CD4-positive, alpha-beta memory T cell (primary cell): Measurements from ENCODE around the gene UQCC5. TPM values are rescaled to one million over a fixed set of nuclear protein-coding genes. Genes with fewer than 3 reads are reported as not detected.

Experiments used
- CTCF ChIA-PET: fragments of 350-600 bp; sonication (Branson Sonifier 250); formaldehyde crosslinking; loops from one replicate; lab custom pipeline; 2021; ENCODE audit warnings: inconsistent platforms; ENCODE audit not compliant: partially characterized antibody; lab: Charles Lee
- POLR2A ChIA-PET: fragments of 350-600 bp; sonication (Branson Sonifier 250); formaldehyde crosslinking; loops from one replicate; lab custom pipeline; 2021; ENCODE audit not compliant: partially characterized antibody; lab: Charles Lee
- DNase-seq, 5 donors: peaks; one replicate each; pipeline versions ENCODE4 v3.0.0 to v3.0.0-alpha.2; 2020 to 2022; ENCODE audit warnings: mixed read lengths in 1 of 5
- H3K27ac ChIP-seq: one replicate; pipeline ENCODE4 v1.7.0; 2013; ENCODE audit warnings: low read depth, low read length
- H3K27me3 ChIP-seq: 2 replicates; pipeline ENCODE4 v1.7.0; 2013; ENCODE audit warnings: mild to moderate bottlenecking, low read length, moderate library complexity; ENCODE audit not compliant: insufficient read depth
- H3K36me3 ChIP-seq: 2 replicates; pipeline ENCODE4 v1.7.0; 2013; ENCODE audit warnings: mild to moderate bottlenecking, low read length, moderate library complexity; ENCODE audit not compliant: insufficient read depth
- H3K4me1 ChIP-seq: 2 replicates; pipeline ENCODE4 v1.7.0; 2013; ENCODE audit warnings: mild to moderate bottlenecking, low read length, moderate library complexity; ENCODE audit not compliant: insufficient read depth
- H3K4me3 ChIP-seq, 2 donors: one replicate each; pipeline ENCODE4 v1.7.0; 2013; ENCODE audit warnings: low read length in 2 of 2, mild to moderate bottlenecking in 1 of 2
- H3K9me3 ChIP-seq, 2 donors: one replicate each; pipeline ENCODE4 v1.7.0; 2013; ENCODE audit warnings: low read length in 2 of 2, control low read depth in 1 of 2; ENCODE audit not compliant: control insufficient read depth in 1 of 2
- H3K27ac Mint-ChIP-seq, 7 donors: one replicate each; pipeline ENCODE4 v1.8.0; 2020 to 2021; ENCODE audit warnings: mixed read lengths in 7 of 7, mild to moderate bottlenecking in 6 of 7, inconsistent platforms in 3 of 7, moderate library complexity in 3 of 7
- H3K27me3 Mint-ChIP-seq, 2 donors: one replicate each; pipeline ENCODE4 v1.8.0; 2020 to 2021; ENCODE audit warnings: mixed read lengths in 2 of 2
- H3K36me3 Mint-ChIP-seq, 2 donors: one replicate each; pipeline ENCODE4 v1.8.0; 2020 to 2021; ENCODE audit warnings: mixed read lengths in 2 of 2, inconsistent platforms in 1 of 2, mild to moderate bottlenecking in 1 of 2
- H3K4me1 Mint-ChIP-seq, 4 donors: one replicate each; pipeline ENCODE4 v1.8.0; 2020 to 2021; ENCODE audit warnings: mixed read lengths in 4 of 4, mild to moderate bottlenecking in 1 of 4
- H3K4me3 Mint-ChIP-seq, 8 donors: one replicate each; pipeline ENCODE4 v1.8.0; 2020 to 2021; ENCODE audit warnings: mixed read lengths in 8 of 8, mild to moderate bottlenecking in 7 of 8, moderate library complexity in 6 of 8, inconsistent platforms in 3 of 8
- H3K9me3 Mint-ChIP-seq, 8 donors: one replicate each; pipeline ENCODE4 v1.8.0; 2020 to 2021; ENCODE audit warnings: mixed read lengths in 8 of 8, mild to moderate bottlenecking in 5 of 8, inconsistent platforms in 3 of 8, moderate library complexity in 1 of 8
- intact Hi-C: fragments of 100-400 bp; cut with micrococcal nuclease; formaldehyde crosslinking; loops from one replicate; pipeline ENCODE4 v1.15.1; 2023
- polyA plus RNA-seq, 2 donors: library from polyadenylated mRNA; unstranded; fragments of 300-500 nt; fragmentation: Illumina TruSeq; gene quantifications; one replicate each; pipeline ENCODE4 v1.2.3, GENCODE V29; 2021
- total RNA-seq, 2 experiments: library from RNA; stranded (reverse); gene quantifications; one replicate each; pipeline ENCODE4 v1.2.3, GENCODE V29; 2021

UQCC5 gene
- total and polyA plus RNA-seq, 4 experiments from 2014 or later, result 12.1 to 27.1 (median 19.8) TPM

DNA sequence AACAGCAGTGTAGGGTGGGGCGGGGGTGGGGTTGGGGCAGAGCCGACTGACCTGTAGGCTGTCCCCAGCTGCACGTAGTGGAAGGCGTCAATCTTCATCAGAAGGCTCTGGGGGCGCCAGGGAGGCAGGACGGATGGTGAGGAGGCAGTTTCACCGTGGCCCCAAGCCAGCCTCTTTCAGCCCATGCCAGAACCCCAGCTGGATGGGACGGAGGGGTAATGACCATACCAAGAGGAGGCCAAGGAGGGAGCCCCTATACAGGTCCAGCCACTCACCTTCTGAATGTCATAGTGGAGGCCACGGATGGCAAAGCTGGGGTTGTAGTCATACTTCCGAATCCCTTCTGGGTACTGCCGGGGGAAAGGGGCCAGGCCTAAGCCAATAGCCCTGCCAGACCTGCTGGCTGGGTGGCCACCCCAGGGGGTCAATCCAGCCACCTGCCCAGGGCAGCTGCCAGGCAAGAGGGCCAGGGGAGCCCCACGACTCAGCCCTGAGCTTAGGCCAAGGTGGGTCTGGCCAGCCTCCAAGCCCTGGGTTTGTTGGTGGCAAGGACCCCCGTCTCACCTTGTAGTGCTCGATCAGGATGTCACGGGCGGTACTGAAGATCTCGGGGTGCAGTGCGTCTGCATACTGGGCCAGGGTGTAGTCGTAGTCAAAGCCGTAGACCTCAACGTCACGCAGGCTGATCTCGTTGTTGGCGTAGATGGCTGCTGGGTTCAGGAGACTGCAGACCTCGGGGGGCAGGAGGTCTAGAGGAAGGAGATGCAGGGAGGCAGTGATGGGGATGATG lies 7.6 kb upstream of the UQCC5 start:
- H3K27ac Mint-ChIP-seq, result peak overlapping the region in 1 of 7 donors; percentile 23

DNA sequence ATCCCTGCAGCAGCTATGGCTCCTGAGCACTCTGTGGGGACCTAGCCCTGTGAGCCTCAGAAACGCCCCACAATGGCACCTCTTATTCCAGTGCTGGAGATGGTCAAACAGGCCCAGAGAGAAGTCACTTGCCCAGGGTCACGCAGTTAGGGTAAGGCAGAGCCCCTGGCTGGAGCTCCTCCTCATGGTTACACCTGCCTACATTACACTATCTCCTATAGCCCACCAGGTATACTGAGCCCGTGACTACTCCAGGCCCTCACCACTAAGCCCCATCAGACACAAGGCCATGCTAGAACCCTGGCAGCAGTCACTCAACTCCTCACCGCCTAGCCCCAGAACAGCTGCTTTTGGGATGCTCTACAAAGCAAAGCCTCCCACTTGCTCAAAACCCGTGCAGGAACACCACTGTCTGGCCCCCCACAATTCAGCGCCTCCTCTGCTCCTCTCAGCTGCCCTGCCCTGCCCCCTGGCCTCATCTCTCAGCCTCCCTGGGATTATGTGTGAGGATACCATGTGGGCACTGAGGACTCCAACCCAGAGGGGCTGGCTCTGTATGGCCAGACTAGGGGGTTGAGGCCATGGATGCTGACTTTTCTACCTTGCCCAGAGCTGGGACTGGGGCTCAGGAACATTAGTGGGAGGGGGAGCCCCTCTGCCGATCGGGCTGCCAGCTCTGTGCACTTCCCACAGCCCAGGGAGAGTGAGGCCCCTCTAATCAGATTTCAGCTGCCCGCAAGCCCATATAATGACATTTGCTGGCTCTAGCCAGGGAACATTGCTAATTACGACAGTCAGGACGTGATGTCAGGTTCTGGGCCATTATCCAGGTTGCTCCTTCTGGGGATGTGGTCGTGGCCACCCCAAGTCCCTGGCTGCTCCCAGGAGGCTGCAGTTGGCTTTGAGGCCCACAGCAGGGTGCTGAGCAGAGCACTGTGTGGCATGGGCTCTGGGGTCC lies 6.8 kb upstream of the UQCC5 start:
- Mint-ChIP-seq H3K4me1 (peaks cover 0 to 9% (median 5%) of the 10 kb centered on the region in 4 donors), H3K27ac (peak overlapping the region in 1 of 7 donors; percentile 86), H3K9me3 (no peaks in the 10 kb centered on the region), H3K27me3 (no peaks in the 10 kb centered on the region), H3K4me3 (no peak overlapping the region), H3K36me3 (no peaks in the 10 kb centered on the region)
- no peaks in the 10 kb centered on the region for H3K9me3 ChIP-seq
- no peak overlapping the region for H3K27ac ChIP-seq
- no peak for DNase-seq
- no peaks in the 10 kb centered on the region for H3K27me3 ChIP-seq
- POLR2A ChIA-PET, result no interaction called here
- intact Hi-C loops, result no loop called here
- H3K4me1 ChIP-seq, result peaks cover 8% of the 10 kb centered on the region
- no peaks in the 10 kb centered on the region for H3K36me3 ChIP-seq
- H3K4me3 ChIP-seq, result no peak overlapping the region
- CTCF ChIA-PET, result no interaction called here

More for the DNA sequence above, 7.6 kb upstream of the UQCC5 start:
- CTCF ChIA-PET, result no interaction called here
- Histone ChIP-seq H3K9me3 (no peaks in the 10 kb centered on the region), H3K4me3 (no peak overlapping the region), H3K27me3 (no peaks in the 10 kb centered on the region), H3K27ac (no peak overlapping the region), H3K4me1 (peaks cover 8% of the 10 kb centered on the region), H3K36me3 (no peaks in the 10 kb centered on the region)
- POLR2A ChIA-PET, result no interaction called here
- no peak for DNase-seq
- peaks cover 0 to 8% (median 3%) of the 10 kb centered on the region in 4 donors for H3K4me1 Mint-ChIP-seq
- no peaks in the 10 kb centered on the region for H3K27me3 Mint-ChIP-seq
- H3K9me3 Mint-ChIP-seq, result no peaks in the 10 kb centered on the region
- H3K4me3 Mint-ChIP-seq, result peak overlapping the region in 1 of 8 donors; percentile 21
- intact Hi-C loops, result no loop called here
- H3K36me3 Mint-ChIP-seq, result no peaks in the 10 kb centered on the region

DNA sequence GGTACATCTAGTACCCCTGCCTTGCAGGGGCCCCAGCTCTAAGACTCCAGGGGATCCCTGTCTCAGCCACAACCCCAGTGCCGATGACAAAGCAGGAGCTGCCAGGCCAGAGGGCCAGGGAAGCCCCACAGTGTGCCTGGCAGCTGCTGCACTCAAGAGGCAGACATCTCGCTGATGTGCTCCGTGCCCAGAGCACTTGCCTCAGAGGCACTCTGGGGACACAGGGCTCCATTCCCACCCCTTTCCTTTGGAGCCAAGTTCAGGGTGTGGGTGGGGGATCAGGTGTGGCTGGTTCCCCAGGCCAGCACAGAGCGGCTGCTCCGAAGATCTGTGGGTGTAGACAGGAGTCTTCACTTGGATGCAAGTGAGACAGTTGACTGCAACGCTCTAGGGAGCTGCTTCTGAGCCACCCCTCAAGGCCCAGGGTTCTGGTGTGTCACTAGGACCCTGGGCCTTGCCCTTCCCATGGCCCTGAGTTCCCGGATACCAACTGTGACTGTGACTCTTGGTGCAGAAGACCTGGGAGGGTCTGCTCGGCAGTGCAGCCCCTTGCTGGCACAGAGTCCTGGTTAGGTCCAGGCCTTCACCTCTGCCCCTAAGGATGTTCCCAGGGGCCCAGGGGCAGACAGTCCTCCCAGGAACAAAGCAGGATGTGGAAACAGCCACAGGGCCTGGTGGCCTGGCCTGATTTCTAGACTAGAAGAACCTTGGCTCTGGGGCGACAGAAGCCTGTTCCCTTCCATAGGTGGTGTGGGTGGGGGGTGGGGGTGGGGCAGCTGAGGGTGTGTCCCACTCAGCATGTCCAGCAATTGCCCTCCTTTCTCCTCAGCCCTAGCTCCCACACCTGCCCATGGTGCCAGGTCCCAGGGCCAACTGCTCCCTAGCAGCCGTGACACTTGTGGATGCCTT lies 5.2 kb upstream of the UQCC5 start:
- Mint-ChIP-seq H3K4me1 (peaks cover 5 to 19% (median 13%) of the 10 kb centered on the region in 4 donors), H3K9me3 (no peaks in the 10 kb centered on the region), H3K27me3 (no peaks in the 10 kb centered on the region), H3K4me3 (peak overlapping the region in 1 of 8 donors; percentile 45), H3K36me3 (no peaks in the 10 kb centered on the region), H3K27ac (no peak overlapping the region)
- Histone ChIP-seq H3K9me3 (no peaks in the 10 kb centered on the region), H3K36me3 (no peaks in the 10 kb centered on the region), H3K27ac (no peak overlapping the region), H3K4me3 (no peak overlapping the region), H3K27me3 (no peaks in the 10 kb centered on the region), H3K4me1 (peaks cover 13% of the 10 kb centered on the region)
- CTCF ChIA-PET, result no interaction called here
- POLR2A ChIA-PET, result no interaction called here
- intact Hi-C loops, result no loop called here
- no peak for DNase-seq

DNA sequence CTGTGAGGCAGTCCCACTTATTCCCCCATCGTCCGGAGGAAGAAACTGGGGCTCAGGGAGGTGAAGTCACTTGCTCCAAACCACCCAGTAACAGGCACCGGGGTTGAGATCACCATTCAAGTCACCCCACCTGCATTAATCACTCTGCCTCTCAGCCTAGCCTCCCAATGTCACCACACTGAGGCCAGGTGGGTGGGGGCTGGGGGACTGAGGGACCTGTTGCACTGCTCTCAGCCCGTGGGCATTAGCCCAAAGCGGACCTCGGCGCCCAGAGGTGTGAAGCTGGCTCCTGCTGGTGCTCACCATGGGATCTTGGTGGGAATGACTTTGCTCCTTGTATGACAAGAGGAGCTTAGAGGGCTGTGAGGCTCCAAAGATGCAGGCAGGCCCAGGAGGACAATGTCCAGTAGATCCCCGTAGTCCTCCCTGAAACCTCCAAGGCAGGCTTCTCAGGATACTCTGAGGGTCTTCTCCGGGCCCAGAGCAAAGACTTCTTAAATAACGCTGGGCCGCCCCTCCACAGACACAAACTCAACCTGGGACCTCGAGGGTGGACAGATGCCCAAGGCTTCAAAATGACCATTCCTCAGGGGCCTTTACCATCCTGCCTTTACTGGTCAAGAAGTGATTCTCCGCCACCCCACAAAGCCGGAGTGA lies 4.4 kb upstream of the UQCC5 start:
- ChIA-PET POLR2A (no interaction called here), CTCF (no interaction called here)
- peak overlapping the region in 3 of 7 donors; percentile 35 to 70 (median 58) for H3K27ac Mint-ChIP-seq
- H3K36me3 Mint-ChIP-seq, result peaks cover 0 to 3% of the 10 kb centered on the region in 2 donors
- no peak overlapping the region for H3K27ac ChIP-seq
- H3K4me1 Mint-ChIP-seq, result peaks cover 5 to 27% (median 18%) of the 10 kb centered on the region in 4 donors
- H3K36me3 ChIP-seq, result no peaks in the 10 kb centered on the region
- intact Hi-C loops, result loop anchor here (1.0 kb wide), 1 partner anchor 77 kb away; the partner anchor contains the start of gene NISCH
- DNase-seq, result no peak
- H3K9me3 Mint-ChIP-seq, result peaks cover 0 to 3% (median 0%) of the 10 kb centered on the region in 8 donors
- H3K27me3 Mint-ChIP-seq, result no peaks in the 10 kb centered on the region
- H3K4me3 ChIP-seq, result no peak overlapping the region
- peaks cover 14% of the 10 kb centered on the region for H3K4me1 ChIP-seq
- no peaks in the 10 kb centered on the region for H3K27me3 ChIP-seq
- H3K4me3 Mint-ChIP-seq, result peak overlapping the region in 4 of 8 donors; percentile 13 to 78 (median 59)
- no peaks in the 10 kb centered on the region for H3K9me3 ChIP-seq

DNA sequence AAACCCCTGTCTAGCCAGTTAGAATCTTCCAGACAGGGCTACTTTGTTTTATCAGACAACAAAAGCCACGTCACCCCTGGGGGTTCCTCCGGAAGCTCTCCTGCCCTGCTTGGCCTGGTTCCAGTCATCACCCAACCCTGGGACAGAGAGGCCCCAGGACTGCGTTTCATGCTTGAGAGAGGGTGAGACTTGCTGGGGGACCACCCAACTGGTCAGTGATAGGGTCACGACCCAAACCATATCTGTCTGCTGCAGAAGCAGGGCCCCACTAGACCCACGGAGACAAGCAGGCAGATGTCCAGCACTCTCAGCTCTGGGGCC lies 3.9 kb upstream of the UQCC5 start:
- Histone ChIP-seq H3K27ac (peak overlapping the region; percentile 14), H3K4me1 (peaks cover 19% of the 10 kb centered on the region), H3K27me3 (no peaks in the 10 kb centered on the region), H3K4me3 (no peak overlapping the region), H3K9me3 (no peaks in the 10 kb centered on the region), H3K36me3 (no peaks in the 10 kb centered on the region)
- ChIA-PET POLR2A (no interaction called here), CTCF (no interaction called here)
- H3K4me3 Mint-ChIP-seq, result peak overlapping the region; percentile 50 to 79 (median 64)
- intact Hi-C loops, result loop anchor here (1.0 kb wide), 1 partner anchor 77 kb away; the partner anchor contains the start of gene NISCH
- H3K27me3 Mint-ChIP-seq, result no peaks in the 10 kb centered on the region
- peak; percentile 9 to 73 (median 28) for DNase-seq
- H3K27ac Mint-ChIP-seq, result peak overlapping the region in 4 of 7 donors; percentile 35 to 70 (median 61)
- peaks cover 0 to 3% (median 0%) of the 10 kb centered on the region in 8 donors for H3K9me3 Mint-ChIP-seq
- peaks cover 0 to 3% of the 10 kb centered on the region in 2 donors for H3K36me3 Mint-ChIP-seq
- peaks cover 7 to 32% (median 22%) of the 10 kb centered on the region in 4 donors for H3K4me1 Mint-ChIP-seq

DNA sequence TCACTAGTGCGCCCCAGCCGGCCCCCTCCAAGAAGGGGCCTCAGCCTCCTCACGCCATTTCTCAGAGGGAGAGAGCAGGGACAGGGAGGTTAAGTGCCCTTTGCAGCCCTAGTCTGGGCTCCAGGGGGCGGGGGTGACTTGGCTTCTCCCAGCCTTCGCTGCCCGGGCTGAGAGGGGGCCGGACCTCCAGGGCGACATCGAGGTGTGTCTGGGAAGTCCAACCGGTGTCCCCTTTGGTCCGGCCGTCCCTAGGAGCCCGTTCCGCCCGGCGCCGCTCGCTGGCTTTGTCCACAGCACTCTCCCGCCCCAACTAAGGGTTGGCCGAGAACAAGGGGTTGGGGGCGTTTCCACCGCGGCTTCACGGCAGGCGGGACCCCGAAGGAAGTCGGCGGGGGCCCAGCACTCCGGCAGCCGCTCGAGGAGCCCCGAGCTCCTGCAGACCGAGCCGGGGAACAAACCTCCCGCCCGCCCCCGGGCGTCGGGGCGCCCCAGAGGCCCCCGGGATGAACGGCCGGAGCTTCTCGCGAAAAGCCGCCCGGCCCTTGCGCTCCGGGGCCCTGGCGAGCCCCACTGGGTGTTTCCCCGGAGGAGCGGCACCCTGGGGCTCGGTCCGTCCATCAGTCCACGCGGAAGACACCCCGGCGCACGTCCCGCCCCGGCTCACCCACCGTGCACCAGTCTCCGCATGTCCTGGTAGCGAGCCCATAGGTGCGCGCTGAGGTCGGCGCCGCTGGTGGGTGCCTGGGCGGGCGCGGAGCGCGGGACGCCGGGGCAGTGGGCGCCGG lies 3.4 kb upstream of the UQCC5 start:
- H3K27ac Mint-ChIP-seq, result peak overlapping the region in 2 of 7 donors; percentile 58 to 64
- peak overlapping the region in 1 of 2 donors; percentile 49 for H3K4me3 ChIP-seq
- no peaks in the 10 kb centered on the region for H3K27me3 ChIP-seq
- H3K27ac ChIP-seq, result peak overlapping the region; percentile 14
- POLR2A ChIA-PET, result no interaction called here
- H3K9me3 ChIP-seq, result no peaks in the 10 kb centered on the region
- H3K27me3 Mint-ChIP-seq, result no peaks in the 10 kb centered on the region
- intact Hi-C loops, result loop anchor here (1.0 kb wide), 1 partner anchor 78 kb away; the partner anchor contains the start of gene NISCH
- no peaks in the 10 kb centered on the region for H3K36me3 ChIP-seq
- peaks cover 0 to 3% of the 10 kb centered on the region in 2 donors for H3K36me3 Mint-ChIP-seq
- H3K4me3 Mint-ChIP-seq, result peak overlapping the region; percentile 51 to 79 (median 64)
- peaks cover 0 to 3% (median 0%) of the 10 kb centered on the region in 8 donors for H3K9me3 Mint-ChIP-seq
- CTCF ChIA-PET, result no interaction called here
- peaks cover 24% of the 10 kb centered on the region for H3K4me1 ChIP-seq
- peaks cover 13 to 37% (median 27%) of the 10 kb centered on the region in 4 donors for H3K4me1 Mint-ChIP-seq
- peak in 3 of 5 donors; percentile 25 to 36 (median 32) for DNase-seq
